ENCODE data around the gene VIL1. TPM values are rescaled to one million over a fixed set of nuclear protein-coding genes. Genes with fewer than 3 reads are reported as not detected.

Gene VIL1
- total and polyA plus RNA-seq, 2 of the 13 experiments (the other 11 are each of a cell fraction or from before 2014, with no cell fraction given), result 287 to 301 TPM

GRCh38 chr2:218406209-218406948, 12.5 kb upstream of the VIL1 start (continued):
- TF ChIP-seq ZNF281 (CRISPR knock-in tag; IDR thresholded peaks at IDR 0.05; ENCODE audit: borderline replicate concordance) (no peak; the same call in 1 of the 2 replicates), FOXK2 (IDR thresholded peaks at IDR 0.05) (no peak), ZFP36L1 (CRISPR knock-in tag; IDR thresholded peaks at IDR 0.05) (no peak; the same call in none of the 2 replicates), ELF4 (CRISPR knock-in tag; IDR thresholded peaks at IDR 0.05; ENCODE audit: borderline replicate concordance) (no peak), HNF4A (CRISPR knock-in tag; IDR thresholded peaks at IDR 0.05) (peak; percentile 29; the same call in 1 of the 2 replicates), ZNF432 (CRISPR knock-in tag; IDR thresholded peaks at IDR 0.05; ENCODE audit: borderline replicate concordance) (no peak), ARID3A (IDR thresholded peaks at IDR 0.05; ENCODE audit: low read depth, low read length) (no peak), KLF6 (CRISPR knock-in tag; IDR thresholded peaks at IDR 0.05) (peak; percentile 75; the same call in 1 of the 2 replicates), ZNF275 (CRISPR knock-in tag; IDR thresholded peaks at IDR 0.05; ENCODE audit: borderline replicate concordance) (peak; percentile 63; the same call in 1 of the 2 replicates), SRSF1 (optimal IDR thresholded peaks at IDR 0.05; ENCODE audit: low read depth, low read length) (peak; percentile 97), REST (IDR thresholded peaks at IDR 0.05; ENCODE audit: borderline replicate concordance in 1 of 2, low read depth in 1 of 2, low read length in 2 of 2) (peak in 1 of 2 experiments; percentile 45; a peak in 1 of 4 replicates), GPBP1L1 (CRISPR knock-in tag; IDR thresholded peaks at IDR 0.05) (no peak), ZNF788 (CRISPR knock-in tag; IDR thresholded peaks at IDR 0.05; ENCODE audit: borderline replicate concordance) (no peak), ZNF598 (CRISPR knock-in tag; IDR thresholded peaks at IDR 0.05; ENCODE audit: borderline replicate concordance) (no peak), ARID2 (CRISPR knock-in tag; IDR thresholded peaks at IDR 0.05; ENCODE audit: borderline replicate concordance) (peak; percentile 33), ZNF878 (CRISPR knock-in tag; IDR thresholded peaks at IDR 0.05) (peak; percentile 41; the same call in 1 of the 2 replicates), HNRNPK (IDR thresholded peaks at IDR 0.05; ENCODE audit: low read depth, low read length, poor library complexity, severe bottlenecking) (peak; percentile 86)

All from HepG2 (cell line).